Testis (tissue), 2 donors: ENCODE measurements around the gene CMTM6.

ENCODE experiments used
- CTCF ChIP-seq, 3 experiments: fragments of 450-650 bp in 2 of 3; fragments of 200-600 bp in 1 of 3; sonication (generic) in 1 of 3; IDR thresholded peaks; one replicate each; pipeline ENCODE4 v1.5.1; 2016 to 2019; ENCODE audit warnings: antibody characterized with exemption in 3 of 3, mild to moderate bottlenecking in 2 of 3, moderate library complexity in 1 of 3
- POLR2A ChIP-seq: fragments of 450-650 bp; IDR thresholded peaks from one replicate; pipeline ENCODE4 v1.6.1; 2017; ENCODE audit warnings: antibody characterized with exemption, mild to moderate bottlenecking, moderate library complexity

- TF ChIP-seq CTCF (IDR thresholded peaks at IDR 0.05) (no peak), POLR2A (no peak)
Observed at GRCh38 chr3:32431481-32431880, 71.2 kb downstream of the CMTM6 start.
